GM19324 (cell line): ENCODE measurements around the gene FCRL6.

Source experiments
- ATAC-seq: cut with Tn5 transposase; IDR thresholded peaks from one replicate; pipeline ENCODE4 v1.9.1; 2021; ENCODE audit warnings: mild to moderate bottlenecking, moderate library complexity; ENCODE audit not compliant: unreplicated experiment, low FRiP score

Gene FCRL6

DNA sequence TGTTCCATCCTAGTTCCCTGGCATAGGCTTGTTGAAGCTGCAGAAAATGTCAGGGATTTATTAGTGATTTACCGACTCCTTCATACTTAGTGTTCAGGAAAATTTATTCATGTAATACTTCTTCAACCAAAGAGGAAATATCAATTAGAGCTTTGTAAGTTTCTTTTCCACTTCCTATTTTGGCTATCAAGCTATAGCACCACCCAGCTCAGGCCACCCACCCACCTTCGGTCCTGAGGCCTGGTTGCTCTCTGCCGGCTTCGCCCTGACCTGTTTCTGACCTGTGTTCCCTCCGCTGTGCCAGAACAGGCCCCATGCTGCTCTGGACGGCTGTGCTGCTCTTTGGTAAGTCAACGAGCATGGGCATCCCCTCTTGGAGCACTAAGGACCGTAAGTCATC is at the start of gene FCRL6:
FCRL6 (plus strand) TSS at position 250 of the 400 bp plus-strand sequence; CDS start at position 315, 65 bp downstream.
- no peak for ATAC-seq

GRCh38 chr1:159753386-159753785 is 48.8 kb upstream of the FCRL6 start:
- no peak for ATAC-seq

GRCh38 chr1:159755451-159756007 is 46.6 kb upstream of the FCRL6 start:
- ATAC-seq = no peak

DNA sequence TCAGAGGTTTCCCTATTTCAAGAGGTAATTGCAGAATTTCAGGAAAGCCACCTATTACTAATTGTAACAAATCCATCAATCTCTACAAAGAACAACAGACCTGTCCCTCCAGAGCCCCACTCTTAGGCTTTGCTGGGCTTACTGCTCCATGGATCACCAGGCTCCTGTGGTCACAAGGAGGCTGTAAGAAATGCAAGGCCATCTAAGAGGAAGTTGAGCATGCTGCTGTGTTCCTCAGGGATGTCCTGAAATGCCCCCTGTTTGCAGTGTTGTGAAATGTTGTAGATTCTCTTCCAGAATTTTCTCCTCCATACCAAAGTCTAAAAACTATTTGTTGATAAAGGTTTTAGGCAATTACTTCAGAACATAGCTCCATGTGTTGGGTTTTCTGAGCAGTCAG is 45.8 kb upstream of the FCRL6 start:
- no peak for ATAC-seq

- no peak for ATAC-seq
These were observed 38.5 kb upstream of the FCRL6 start for GRCh38 chr1:159763686-159764085.

GRCh38 chr1:159765806-159766205 is 36.4 kb upstream of the FCRL6 start:
- no peak for ATAC-seq

DNA sequence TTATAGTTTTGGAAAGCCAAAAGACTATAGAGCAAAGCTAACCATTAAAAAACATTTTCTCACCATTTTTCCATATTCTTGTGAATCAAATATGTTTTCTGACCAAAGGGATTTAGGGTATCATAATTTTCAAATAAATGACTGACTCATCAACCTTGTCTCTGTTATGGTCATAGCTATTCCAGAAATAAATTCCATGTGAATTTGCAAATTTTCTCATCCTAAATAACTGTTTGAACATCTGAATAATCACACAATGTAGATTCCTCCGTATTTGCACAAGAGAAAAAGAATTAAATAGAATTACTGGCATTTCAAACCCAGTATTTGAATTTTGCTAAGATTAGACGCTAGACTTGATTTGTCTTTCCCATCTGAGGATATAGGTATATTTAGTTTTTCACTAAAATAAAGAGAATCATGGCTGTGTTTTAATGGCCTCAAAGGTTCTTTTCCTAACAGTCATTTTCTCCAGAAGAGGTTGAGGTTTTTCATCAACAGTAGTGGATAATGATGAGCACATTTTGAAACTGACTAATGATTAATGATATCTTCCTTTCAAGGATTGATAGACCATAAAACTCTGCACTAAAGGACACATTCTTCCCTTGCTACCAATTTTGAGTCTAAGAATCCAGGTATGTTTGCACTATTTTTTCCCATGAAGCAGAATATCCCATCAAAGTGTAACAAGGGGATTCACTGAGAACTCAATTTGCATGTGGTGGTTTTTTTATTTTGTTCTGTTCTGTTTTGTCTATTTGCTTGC is 30.8 kb upstream of the FCRL6 start:
- ATAC-seq = no peak

- no peak for ATAC-seq
These were observed 27.7 kb upstream of the FCRL6 start for GRCh38 chr1:159774465-159774864.

GRCh38 chr1:159775716-159776115 is 26.4 kb upstream of the FCRL6 start:
- ATAC-seq = no peak

GRCh38 chr1:159778266-159778665 is 23.9 kb upstream of the FCRL6 start:
- no peak for ATAC-seq

DNA sequence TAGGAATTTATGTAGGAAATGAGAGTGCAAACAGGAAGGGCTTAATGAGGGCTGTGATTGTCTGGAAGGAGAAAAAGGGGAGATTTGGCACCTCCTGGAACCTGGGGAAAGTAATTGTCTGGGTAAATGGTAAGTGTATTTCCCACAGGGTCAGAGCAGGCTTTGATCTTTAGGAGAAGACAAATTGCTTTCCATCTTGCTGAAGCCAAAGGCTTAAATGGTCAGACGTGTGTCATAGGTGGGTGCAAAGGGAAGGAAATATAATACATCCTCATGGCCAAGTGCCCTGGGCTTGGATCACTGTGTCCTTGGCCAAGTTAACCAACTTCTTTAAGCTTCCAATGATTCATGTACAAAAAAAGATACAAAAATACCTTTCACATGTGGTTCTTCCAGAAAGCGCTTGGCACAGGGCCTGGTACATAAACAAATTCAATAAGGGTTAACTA is 22.7 kb upstream of the FCRL6 start:
- ATAC-seq = no peak

- peak; percentile 99 for ATAC-seq
These were observed 21.3 kb upstream of the FCRL6 start, which contains the start of gene DUSP23 for GRCh38 chr1:159780583-159781582. Gene DUSP23 (plus strand): TSS chr1:159780962. CDS start chr1:159781101, 139 bp downstream.

DNA sequence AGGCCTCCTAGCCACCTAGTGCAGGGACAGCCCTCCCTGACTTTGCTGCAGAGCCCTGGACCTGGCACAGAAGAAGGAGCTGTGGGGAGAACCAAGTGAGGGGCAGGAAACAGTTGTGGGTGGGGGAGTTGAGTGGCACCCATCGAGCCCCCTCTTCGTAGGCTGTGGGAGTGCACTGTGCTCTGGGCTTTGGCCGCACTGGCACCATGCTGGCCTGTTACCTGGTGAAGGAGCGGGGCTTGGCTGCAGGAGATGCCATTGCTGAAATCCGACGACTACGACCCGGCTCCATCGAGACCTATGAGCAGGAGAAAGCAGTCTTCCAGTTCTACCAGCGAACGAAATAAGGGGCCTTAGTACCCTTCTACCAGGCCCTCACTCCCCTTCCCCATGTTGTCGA is 20.2 kb upstream of the FCRL6 start:
- ATAC-seq = no peak

GRCh38 chr1:159783724-159784123 is 18.4 kb upstream of the FCRL6 start:
- ATAC-seq = no peak

DNA sequence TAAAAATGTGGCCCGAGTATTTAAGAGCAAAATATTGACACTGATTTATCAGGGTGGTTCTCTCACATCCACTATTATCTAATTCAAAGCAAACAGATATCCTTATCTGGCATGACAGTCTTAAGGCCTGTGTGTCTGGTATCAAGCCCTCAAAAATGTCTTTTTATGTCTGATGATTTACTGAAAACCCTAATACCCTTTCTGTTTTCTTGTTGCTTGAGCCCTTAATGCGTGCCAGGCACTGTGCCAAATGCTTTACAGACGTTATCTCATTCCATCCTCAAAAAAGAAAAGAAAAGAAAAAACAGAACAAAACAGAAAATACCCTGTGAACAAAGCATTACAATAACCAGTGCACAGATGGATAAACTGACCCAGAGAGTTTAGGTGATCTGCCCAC is 15.7 kb upstream of the FCRL6 start:
- no peak for ATAC-seq

- ATAC-seq = no peak
These were observed 15.2 kb upstream of the FCRL6 start for GRCh38 chr1:159786966-159787365.

DNA sequence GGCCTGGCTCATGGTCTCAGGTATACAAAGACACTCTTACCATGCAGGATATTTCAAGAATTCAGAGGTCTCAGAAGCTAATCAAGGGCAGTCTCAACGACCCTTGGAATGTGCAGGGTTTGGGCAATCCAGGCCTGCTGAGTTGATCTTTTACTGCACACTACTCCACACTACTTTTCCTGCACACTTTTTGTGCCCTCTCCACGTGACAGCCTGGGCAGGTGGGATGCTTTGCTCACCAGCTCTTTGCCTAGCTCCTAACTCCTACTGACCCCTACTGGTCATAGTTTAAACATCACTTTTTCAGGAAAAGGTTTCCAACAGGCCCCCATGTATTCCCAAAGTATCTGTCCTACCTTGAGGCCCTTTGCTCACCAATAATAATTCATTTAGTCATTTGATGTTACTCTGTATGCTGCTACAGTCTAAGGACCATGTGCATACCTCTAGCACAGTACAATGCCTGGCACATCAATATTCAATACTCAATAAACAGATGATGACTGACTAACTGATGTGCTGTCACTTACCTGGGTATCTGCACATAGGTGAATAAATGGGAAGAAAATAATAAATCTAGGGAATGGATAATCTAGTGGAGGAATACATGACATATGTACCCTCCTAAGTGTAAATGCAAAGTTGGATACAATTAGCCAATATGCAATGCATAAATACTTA is 11.8 kb upstream of the FCRL6 start:
- no peak for ATAC-seq

DNA sequence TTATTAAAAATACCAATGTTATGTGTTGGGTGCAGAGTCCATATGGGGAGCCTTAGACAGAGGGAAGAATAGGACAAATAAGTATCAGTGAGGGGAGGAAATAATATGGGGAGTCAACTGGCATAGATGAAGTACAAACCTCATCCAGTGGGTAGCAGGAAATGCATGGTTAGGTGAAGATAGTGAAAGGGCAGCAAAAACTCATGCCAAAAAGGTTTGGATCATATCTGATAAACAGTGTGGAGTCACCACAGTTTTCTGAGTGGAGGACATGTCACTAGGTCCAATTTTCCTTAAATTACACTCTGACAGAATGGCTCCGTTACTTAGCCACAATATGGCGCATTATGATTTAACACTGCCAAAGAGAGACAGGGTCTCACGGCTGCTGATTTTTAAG is 11.1 kb upstream of the FCRL6 start:
- no peak for ATAC-seq

- no peak for ATAC-seq
These were observed 10.7 kb upstream of the FCRL6 start for GRCh38 chr1:159791461-159791860.

DNA sequence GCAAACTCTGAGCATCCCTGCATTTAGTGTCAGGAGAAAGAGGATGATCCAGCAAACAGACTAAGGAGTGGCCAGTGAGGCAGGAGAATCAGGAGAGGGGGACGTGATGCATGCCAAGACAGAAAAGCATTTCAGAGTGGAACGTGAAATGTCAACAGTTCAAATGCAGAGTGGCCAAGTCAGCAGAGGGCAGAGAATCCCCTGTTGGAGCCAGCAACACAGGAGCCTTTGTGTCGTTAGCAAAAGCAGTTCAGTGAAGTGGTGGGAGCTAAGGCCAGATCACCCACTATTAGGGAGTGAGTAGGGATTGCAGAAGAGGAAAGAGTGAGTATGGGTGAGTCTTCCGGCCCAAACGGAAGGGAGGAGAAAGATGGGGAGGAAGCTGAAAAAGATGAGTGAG is 6.6 kb upstream of the FCRL6 start:
- no peak for ATAC-seq
